GM19035 (cell line): ENCODE data around the gene UFC1.

ENCODE experiments used
- ATAC-seq: cut with Tn5 transposase; IDR thresholded peaks from one replicate; pipeline ENCODE4 v1.9.1; 2021; ENCODE audit not compliant: unreplicated experiment

Gene UFC1

DNA sequence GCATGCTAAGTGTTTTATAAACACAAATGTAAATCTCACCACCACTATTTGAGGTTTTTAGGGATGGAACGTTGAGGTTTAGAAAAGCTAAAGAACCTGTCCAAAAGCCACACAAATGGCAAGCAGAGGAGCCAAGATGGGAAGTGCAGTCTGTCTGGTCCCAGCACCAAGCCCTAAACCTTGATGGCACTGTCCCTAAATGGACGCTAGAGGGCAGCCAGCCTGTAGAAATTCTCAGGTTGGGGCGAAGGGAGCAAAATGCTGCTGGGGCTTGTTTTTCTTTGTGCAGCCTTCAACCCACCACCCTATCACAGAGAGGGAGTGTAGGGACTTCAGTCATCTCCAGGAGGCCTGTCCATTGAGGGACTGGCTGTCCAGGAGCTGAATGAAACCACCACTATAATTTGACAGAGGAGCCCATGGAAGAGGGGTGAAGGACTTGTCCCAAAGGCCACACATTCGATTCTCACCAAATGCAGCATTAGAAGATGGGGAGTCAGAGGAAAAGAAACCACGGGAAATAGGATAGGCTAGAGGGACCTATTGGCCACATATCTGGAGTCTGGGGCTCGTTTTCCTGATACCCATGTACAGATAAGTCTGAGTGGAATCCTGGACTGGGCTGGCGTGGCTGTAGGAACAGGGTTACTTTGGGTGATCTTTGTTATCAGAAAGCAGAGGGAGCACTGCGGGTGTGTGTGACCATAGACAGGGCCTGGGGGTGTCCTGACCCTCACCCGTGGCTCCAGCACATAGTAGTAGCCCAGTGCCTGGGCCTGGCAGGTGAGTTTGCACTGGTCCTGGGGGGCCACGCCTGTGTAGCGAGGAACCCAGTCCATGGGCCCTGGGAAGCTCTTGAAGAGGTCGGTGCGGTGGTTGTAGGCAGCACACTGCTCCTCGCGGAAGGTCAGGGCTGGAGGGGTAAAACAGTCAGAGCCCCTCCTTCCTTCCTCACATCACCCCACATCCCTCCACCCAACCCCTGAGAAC, 39.0 kb downstream of the UFC1 start:
- ATAC-seq = no peak

DNA sequence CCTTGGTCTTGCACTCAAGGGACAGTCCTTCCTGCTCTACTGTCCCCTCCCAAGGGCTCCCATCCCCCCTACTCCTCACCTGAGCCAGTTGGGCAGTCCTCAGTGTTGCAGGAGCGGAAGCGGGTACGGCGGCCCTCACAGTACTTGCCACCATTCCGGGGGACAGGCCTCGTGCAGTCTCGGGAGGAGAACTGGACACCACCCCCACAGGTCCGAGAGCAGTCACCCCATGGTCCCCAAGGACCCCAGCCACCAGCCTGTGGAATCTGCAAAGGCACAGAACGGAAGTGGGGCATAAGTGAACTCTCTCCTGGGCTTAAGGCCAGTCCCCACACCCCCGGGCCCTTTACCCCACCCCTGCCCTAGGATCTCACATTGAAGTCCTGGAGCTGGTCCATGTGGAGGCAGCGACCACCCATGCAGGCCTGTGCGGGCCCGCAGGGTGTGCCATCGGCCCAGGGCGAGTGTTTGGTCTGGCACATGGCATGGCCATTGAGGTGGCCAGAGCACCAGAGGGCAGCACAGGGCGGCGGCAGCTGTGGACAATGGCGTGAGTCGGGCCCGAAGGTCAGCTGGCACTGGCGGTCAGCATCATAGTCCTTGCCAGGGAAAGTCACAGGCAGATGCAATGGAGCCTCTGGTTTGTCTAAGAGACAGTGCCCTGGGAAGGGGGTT, 39.9 kb downstream of the UFC1 start:
- ATAC-seq = no peak

DNA sequence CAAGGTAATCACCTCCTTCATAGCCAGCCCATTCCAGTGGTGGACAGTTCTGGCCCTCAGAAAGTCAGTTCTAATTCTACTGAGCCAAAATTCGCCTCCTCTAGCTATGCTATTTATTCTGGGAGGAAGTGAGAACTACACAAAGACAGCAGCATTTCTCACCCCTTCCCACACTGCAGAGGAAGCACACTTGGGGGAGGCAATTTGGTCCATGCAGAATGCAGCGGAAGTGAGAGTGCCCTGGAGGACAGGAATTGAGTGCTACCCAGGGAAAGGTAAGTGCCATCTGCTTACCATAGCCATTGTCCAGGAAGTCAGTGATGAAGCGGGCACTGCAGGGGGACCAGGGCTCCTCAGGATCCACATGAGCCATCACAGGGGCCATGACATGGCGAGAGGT, 41.4 kb downstream of the UFC1 start:
- ATAC-seq = no peak

DNA sequence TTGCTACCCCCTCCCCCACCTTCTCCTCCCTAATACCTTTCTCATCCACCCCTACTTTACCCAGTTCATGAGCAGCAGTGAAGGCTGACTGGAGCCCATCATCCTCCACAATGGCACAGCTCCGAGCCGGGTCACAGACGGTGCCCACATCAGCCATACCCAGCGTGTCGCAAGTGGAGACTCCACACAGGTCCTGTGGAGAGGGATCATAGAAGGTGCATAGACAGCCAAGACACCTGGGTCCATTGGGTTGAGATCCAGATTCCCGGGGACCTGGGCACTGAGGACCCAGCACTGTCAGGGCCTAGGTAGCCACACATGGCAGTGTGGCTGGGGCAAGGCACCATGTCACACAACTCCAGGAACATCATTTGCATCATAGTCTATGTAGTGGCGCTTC, 42.3 kb downstream of the UFC1 start:
- ATAC-seq = no peak

DNA sequence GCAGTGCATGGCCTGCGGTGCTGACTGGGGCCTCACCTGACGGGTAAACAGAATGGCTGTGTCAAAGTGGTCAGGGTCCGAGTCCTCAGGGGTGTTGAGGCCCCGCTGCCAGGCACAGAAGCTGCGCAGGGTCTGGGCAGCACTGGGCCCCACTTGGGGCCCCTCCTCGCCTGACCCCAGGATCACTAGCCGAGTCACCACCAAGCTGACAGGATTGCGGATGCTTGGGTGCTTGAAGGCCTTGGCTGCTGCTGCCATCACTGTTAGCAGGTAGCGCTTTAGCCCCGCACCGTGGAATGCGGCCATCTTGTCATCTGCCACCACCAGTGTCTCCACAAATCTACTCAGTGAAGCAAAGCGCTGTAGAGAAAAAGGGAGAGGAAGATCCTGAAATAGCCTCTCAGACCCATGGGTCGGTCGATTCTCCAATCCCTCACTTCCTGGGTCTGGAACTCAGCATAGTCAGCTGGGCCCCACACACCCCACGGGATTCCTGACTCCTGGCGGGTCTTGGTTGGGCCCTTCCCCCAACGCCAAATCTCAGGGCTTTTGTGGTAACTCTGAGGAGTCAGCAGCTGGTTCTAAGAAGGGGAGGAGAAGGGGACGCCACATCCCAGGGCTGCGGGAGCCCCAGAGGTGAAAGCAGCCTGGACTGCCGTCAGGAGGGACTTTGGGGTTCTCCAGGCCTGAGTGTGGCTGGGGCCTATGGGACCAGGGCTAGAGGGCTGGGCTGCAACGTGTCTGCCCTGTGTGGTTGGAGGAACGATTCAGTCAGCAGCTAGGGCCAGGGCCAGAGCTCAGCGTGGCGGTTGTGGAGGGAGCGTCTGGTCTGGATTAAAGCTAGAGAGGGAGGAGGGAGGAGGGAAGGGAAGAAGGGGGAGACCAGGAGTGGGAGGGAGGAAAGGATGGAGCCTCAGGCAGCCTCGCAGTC, 43.0 kb downstream of the UFC1 start:
- no peak for ATAC-seq

DNA sequence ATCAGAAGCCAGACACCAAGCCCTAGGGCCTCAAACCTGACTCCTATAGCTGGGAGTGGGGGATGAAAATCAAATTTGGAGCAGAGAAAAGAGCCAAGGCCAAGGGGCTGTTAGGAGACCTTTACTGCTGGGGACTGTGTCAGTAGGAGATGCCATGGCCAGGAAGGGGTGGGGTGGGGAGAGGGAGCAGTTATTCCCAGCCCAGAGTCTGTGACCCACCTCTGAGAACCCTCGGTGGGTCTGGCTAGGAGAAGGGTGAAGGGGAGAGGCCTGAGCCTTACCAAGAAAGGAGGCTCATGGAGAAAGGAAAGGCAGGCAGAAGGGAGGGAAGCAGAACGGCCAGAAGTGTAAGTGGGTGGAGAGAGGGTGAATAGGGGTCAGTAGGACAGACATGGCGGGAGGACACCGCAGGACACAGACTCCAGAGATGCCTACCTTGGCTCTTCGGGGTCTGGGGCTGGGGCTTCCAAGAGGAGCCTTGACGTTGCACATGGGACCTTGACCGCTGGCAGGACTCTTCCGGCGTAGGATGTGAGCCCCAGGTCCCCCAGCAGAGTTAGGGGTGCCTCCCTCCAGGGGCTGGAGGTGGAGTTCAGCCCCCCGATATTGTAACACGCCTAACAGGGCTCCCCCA, 43.9 kb downstream of the UFC1 start:
- ATAC-seq = no peak

DNA sequence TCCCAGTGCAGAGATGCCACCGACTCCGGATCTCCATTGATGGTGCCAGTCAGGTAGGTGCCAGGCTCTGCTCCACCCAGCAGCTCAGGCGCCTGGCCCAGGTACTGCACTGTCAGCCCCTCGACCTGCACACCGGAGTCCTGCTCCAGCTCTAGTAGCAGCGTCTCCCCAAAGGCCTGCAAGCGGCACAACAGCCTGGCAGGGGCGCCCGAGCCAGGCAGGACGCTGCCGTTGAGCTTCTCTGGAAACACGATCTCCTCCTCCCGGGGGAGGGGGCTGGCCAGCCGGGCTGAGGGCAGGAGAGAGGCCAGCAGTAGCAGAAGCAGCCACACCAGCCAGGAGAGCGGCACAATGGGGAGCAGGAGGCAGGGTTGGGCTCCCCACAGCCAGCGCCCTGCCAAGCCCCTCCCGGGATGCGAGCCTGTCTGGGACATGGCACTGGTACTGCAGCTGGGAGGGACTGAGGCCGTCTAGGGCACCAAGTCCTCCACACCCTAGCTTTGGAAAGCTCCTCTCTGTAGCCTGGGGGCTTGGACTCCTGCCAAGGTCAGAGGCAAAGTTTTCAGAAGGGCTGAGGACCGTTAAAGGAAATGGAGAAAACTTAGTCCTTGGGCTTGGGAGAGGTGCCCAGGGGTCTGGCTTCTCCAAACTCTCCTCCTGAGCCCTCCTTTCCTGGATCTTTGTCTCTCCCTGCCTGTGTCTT, 44.6 kb downstream of the UFC1 start:
- ATAC-seq = no peak

DNA sequence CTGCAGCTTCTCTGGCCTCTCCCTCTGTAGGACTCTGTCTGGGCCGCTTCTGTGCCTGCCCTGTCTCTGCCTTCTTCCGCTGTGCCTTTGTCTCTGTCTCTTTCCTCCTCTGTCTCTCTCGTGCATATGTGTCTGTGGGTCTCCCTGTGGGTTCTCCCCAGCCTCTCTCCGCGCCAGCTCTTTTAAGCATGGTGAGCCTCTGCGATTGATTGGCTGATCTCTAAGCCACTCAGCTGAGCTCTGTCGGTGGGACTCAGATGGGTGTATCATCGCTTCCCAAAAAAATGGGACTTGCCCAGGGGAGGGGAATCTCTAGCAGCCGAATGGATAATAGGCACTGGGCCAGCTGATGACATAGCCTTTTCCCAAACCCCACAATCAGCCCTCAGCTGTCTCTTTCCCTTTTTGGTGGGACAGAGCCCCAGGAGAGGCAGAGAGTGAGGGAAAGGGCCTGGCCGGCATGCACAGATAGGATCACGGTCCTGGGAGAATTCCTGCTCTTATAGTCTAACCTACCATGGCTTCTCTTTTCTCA, 45.2 kb downstream of the UFC1 start, which contains the start of gene ADAMTS4:
Gene ADAMTS4 (minus strand): TSS at position 158 of the 535 bp plus-strand sequence. CDS start 427 bp downstream, outside the sequence.
- ATAC-seq = no peak

DNA sequence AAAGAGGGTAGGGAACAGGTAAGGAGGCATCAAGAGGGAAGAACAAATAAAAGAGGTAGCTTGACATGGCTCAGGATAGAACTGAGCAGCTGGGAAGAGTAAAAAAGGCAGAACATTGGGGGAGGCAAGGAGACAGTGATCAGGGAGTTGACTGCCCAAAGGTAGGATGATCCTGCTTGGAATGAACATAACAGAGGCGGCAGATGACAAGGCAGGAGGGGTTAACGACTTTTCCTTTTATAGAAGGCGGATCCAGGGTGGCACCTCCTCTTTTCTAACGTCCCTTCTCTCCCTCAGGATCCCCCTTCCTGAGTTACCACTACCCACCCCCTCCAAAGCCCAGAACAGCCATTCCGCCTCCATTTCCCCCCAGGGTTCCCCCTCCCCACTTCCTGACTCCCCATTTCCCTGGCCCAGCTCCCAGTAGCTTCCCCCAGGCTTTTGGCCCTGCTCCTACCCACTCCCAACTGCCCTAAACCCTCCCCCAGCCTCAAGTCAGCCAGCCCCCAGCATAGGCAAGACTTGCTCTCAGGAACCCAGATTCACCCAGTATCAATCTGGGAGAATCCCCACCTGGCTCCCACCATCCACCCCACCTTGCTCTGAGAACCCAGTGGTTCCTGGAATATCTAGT, 45.8 kb downstream of the UFC1 start:
- no peak for ATAC-seq

DNA sequence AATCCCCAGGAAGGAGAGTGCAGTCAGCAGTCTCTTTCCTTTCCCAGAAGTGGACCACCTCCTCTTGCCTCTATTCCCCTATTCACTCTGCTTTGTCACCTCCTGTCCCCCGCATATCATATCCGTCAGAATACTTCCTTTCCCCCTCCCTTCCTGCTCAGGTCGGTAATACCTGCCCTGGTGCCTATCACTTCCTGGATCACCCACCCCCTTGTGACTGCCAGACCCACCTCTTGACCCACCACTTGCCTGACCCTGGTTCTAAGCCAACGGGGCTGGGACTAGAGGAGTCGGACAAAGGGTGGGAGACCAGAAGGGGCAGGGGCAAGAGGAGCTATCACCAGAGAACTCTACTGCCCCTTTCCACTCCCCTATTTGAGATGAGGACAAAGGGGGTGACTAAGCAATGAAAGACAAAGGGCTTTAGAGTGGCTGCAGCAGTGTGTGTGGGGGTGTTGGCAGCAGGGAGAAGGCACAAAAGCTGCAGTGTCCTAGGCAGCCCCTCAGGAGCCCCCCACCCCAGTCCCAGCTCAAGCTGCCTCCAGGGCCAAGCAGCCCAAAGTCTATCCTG, 46.7 kb downstream of the UFC1 start:
- ATAC-seq = no peak

DNA sequence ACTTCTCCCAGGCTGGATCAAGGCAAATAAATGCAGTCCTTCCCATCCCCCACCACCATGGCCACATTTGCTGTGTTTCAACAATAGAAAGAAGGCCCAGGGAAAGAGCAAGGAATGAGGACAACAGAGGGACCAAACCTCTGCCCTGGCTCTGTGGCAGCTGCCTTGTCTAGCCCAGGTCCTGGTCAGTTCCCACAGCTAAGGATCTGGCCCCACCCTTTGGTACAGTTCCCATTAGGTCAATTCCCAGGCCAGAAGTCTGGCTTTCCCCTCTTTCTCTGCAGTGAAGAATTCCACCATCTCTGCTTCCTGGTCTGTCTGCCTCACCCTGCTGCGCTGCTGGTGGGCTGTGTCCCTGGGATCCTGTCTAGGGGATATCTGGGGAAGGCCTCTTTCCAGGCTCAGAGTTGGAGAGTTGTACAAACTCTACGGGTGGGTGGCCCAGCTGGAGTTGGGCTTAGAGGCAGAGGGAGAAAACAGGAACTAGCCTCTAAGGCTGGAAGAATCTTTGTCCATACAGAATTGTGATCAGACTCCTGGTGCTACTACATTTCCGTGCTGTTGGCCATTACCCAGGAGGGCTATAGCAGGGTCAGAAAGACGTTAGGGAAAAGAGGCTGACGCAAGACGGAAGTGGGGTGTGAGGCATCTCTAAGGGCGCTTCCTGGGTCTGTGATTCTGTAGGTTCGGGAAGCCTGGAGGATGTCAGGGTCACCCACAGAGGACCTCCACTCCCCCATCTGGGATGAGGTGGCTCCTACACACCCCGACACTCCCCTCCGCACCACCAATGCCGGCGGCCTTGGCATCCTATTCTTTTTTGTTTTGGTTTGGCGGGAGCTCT, 47.4 kb downstream of the UFC1 start:
- ATAC-seq = no peak

DNA sequence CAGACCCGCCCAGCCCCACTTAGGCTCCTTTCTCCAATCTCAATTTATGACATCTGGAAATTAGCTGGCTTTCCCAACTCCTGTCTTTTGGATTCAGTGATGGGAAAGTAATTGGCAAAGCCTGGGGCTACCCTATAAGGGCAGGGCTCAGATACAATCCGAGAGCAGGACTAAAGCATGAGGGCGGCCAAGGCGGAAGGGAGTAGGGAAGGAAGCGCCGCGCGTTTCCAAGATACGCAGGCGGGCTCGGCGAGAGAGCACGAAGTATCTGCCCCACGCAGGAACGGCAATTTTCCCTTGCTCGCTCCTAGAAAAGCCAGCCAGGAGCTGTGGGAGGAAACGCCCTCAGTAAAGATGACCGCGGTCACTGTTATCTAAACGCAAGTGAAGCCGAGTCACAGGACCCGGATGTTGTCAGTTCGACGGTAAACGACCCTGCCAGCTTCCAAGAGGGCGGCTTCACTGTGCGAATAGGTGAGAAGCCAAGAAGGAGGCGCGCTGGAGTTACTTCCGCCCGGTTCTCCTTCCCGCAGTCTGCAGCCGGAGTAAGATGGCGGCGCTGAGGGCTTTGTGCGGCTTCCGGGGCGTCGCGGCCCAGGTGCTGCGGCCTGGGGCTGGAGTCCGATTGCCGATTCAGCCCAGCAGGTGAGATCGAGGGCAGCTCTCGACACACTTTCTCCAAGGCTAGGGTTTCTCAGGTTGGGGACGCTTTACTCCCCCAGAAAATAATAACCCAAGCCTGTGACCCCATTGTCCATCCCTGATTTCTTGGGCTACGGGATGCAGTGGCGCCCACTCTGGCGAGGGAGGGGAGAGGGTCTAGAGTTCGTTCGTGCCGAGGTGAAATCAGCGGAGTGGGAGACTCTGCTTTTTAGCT, 48.3 kb downstream of the UFC1 start, which contains the start of gene NDUFS2:
Gene NDUFS2 (plus strand): TSS at position 532 of the 877 bp plus-strand sequence. CDS start 19 bp downstream, at position 551.
- peak; percentile 97 for ATAC-seq

DNA sequence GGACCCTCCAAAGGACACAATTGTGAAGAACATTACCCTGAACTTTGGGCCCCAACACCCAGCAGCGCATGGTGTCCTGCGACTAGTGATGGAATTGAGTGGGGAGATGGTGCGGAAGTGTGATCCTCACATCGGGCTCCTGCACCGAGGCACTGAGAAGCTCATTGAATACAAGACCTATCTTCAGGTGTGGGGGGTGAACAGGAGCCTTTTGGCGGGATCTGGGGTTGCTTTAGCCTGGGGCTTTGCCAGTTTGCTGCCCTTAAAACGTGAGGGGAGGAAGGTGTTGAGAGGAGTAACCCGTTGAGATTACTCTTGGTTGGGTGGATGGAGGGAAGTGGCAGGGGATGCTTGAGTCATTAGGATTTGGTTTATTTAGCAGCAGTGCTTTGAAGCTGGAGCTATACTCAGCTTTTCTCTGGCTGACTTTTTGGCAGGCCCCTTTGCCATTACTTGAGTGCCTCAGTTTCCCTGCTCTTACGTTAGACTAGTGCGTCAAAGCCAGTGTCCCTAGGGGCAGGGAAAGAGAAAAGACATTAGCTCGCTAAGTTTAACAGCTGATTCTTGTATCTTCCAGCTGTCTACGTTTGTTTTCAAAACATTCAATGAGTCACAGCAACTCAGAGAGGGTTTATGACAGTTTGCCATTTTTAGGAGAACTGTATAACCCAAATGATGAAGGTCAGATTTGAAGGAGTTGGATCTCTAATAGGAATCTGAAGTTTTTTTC, 52.8 kb downstream of the UFC1 start:
- ATAC-seq = no peak

DNA sequence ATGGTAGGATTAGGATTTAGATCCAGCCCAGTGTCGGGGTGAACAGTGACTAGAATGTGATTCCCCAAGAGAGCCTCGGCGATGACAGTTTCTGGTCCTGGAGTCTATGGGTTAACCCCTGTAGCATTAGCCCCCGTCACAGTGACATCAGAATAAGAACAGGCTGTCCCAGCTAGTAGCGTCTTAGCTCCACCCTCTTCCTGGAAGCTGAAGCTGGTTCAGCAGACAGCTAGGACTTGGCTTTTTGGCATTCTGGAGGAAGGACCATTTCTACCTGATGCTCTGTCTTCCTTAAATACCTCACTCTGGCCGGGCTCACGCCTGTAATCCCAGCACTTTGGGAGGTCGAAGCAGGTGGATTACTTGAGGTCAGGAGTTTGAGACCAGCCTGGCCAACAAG, 53.4 kb downstream of the UFC1 start:
- ATAC-seq = no peak
